Large intestine (tissue), 3 donors: ENCODE measurements around the gene DOCK2. TPM values are rescaled to one million over a fixed set of nuclear protein-coding genes. Genes with fewer than 3 reads are reported as not detected.

ENCODE experiments used
- DNase-seq, 2 donors: peaks; one replicate each; pipeline versions ENCODE4 v3.0.0 to v3.0.0-alpha.2; 2013
- H3K27ac ChIP-seq: one replicate; pipeline ENCODE4 v1.5.1; 2013; ENCODE audit warnings: low read length
- H3K27me3 ChIP-seq: 2 replicates; pipeline ENCODE4 v1.6.1; 2013; ENCODE audit warnings: low read length; ENCODE audit not compliant: control insufficient read depth, insufficient read depth
- H3K36me3 ChIP-seq: 2 replicates; pipeline ENCODE4 v1.6.1; 2013; ENCODE audit warnings: low read length; ENCODE audit not compliant: control insufficient read depth, insufficient read depth
- H3K4me1 ChIP-seq: one replicate; pipeline ENCODE4 v1.6.1; 2013; ENCODE audit warnings: low read length; ENCODE audit not compliant: control insufficient read depth, insufficient read depth
- H3K4me3 ChIP-seq: one replicate; pipeline ENCODE4 v1.5.1; 2013; ENCODE audit warnings: low read length
- H3K9me3 ChIP-seq: one replicate; pipeline ENCODE4 v1.6.1; 2013; ENCODE audit warnings: mild to moderate bottlenecking, low read depth, low read length, moderate library complexity; ENCODE audit not compliant: control insufficient read depth
- WGBS: methylation state at CpG from one replicate; pipeline ENCODE4 v1.1.5; 2013; ENCODE audit warnings: low lambda C conversion rate; ENCODE audit not compliant: insufficient coverage; 5-methylcytosine and 5-hydroxymethylcytosine counted together
- polyA plus RNA-seq: library from polyadenylated mRNA; unstranded; fragments of 120-200 nt; gene quantifications from one replicate; pipeline ENCODE4 v1.2.1, GENCODE V29; 2013

DOCK2 gene
- polyA plus RNA-seq, 1 donor: 6.2 TPM

GRCh38 chr5:169636477-169637084 is 494 bp upstream of the DOCK2 start:
- DNase-seq: no peak
- 28% methylated on average over 7 of the region's 23 CpGs for WGBS
- Histone ChIP-seq H3K9me3 (no peaks in the 10 kb centered on the region), H3K4me3 (no peak overlapping the region), H3K27me3 (peaks cover 31% of the 10 kb centered on the region), H3K4me1 (peaks cover 3% of the 10 kb centered on the region), H3K36me3 (no peaks in the 10 kb centered on the region), H3K27ac (no peak overlapping the region)

GRCh38 chr5:169637549-169638121 is 560 bp downstream of the DOCK2 start:
- DNase-seq: no peak
- no peak overlapping the region for H3K27ac ChIP-seq
- peaks cover 3% of the 10 kb centered on the region for H3K4me1 ChIP-seq
- H3K9me3 ChIP-seq: no peaks in the 10 kb centered on the region
- peak overlapping the region; percentile 10 for H3K4me3 ChIP-seq
- H3K27me3 ChIP-seq: peaks cover 31% of the 10 kb centered on the region
- H3K36me3 ChIP-seq: no peaks in the 10 kb centered on the region
- no CpG with 5 or more reads among the region's 18 CpGs for WGBS

GRCh38 chr5:169641253-169641652 is 4.2 kb downstream of the DOCK2 start:
- WGBS: 0% methylated on average over 1 of the region's 6 CpGs
- no peaks in the 10 kb centered on the region for H3K9me3 ChIP-seq
- H3K36me3 ChIP-seq: no peaks in the 10 kb centered on the region
- H3K27ac ChIP-seq: no peak overlapping the region
- H3K4me1 ChIP-seq: peaks cover 3% of the 10 kb centered on the region
- DNase-seq: no peak
- H3K27me3 ChIP-seq: peaks cover 28% of the 10 kb centered on the region
- no peak overlapping the region for H3K4me3 ChIP-seq

DNA sequence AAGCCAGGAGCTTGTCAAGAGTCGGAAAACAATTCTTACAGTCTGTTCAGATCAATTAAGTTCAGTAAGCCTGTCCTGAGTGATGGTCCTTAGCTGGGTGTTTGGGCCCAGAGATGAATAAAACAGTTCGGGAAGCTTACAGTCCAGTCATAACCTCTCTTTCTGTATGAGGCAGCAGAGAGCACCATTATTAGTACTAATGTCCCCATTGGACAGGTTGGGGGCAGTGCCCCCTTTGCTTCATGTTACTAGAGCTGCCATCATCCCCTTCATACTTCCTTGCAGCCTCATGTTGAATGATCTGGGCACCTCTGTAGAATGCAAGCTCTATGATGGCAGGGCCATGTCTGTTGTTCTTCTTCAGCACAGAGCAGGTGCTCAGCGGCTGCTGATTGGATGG is 9.8 kb downstream of the DOCK2 start:
- no peak for DNase-seq
- WGBS: no CpG with 5 or more reads among the region's 3 CpGs
- no peak overlapping the region for H3K4me3 ChIP-seq
- H3K27ac ChIP-seq: no peak overlapping the region
- no peaks in the 10 kb centered on the region for H3K36me3 ChIP-seq
- no peaks in the 10 kb centered on the region for H3K9me3 ChIP-seq
- H3K4me1 ChIP-seq: no peaks in the 10 kb centered on the region
- H3K27me3 ChIP-seq: no peaks in the 10 kb centered on the region

DNA sequence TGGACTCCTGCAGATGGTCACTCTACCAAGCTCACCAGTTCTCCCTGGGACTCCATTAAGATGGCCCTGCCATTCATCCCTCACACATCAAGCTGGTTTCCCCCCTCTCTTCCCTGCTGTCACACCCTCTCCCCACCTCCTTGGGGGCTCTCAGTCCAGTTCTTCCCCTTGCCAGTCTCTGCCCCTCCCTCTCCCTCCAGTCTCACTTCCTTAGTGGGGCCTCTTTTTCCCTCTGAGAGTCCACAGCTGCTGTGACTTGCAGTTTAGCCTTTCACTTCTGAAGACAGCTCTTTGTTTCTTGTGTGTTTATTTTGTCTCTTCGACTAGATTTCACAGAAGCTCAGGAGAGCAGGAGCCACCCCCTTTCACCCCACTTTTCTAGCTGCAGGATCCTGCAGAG is 10.5 kb downstream of the DOCK2 start:
- Histone ChIP-seq H3K27me3 (no peaks in the 10 kb centered on the region), H3K27ac (no peak overlapping the region), H3K4me1 (no peaks in the 10 kb centered on the region), H3K4me3 (no peak overlapping the region), H3K36me3 (no peaks in the 10 kb centered on the region), H3K9me3 (no peaks in the 10 kb centered on the region)
- WGBS: no CpG with 5 or more reads among the region's 1 CpG
- DNase-seq: no peak

DNA sequence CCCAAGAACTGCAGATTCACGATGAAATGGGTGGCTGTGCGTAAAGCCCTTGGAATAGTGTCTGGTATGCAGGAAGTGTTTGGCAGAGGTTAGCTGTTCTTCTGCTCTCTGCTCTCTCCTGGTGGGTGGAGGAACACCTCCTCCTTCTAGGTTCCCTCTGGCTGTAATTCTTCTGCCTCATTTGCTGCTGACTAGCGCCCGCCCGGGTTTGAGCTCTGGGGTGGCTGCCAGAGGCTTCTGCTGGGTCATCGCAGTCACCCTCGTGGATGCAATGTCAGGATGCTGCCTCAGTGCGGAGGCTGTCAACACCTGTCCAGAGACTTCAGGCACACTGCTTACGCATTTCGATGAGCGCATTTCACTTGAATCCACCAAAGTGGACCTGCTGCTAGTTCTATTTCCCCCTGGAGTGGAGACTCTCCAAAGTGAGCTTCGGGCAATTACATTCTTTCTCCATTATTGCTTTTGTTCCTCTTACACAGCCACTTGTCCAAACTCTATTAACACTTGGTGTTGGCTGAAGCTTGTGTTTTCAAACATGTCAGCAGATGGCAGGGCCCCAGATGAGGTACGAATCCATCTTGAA is 11.7 kb downstream of the DOCK2 start:
- Histone ChIP-seq H3K27me3 (no peaks in the 10 kb centered on the region), H3K27ac (no peak overlapping the region), H3K4me3 (no peak overlapping the region), H3K4me1 (no peaks in the 10 kb centered on the region), H3K36me3 (no peaks in the 10 kb centered on the region), H3K9me3 (no peaks in the 10 kb centered on the region)
- no peak for DNase-seq
- 50% methylated on average over 1 of the region's 13 CpGs for WGBS

DNA sequence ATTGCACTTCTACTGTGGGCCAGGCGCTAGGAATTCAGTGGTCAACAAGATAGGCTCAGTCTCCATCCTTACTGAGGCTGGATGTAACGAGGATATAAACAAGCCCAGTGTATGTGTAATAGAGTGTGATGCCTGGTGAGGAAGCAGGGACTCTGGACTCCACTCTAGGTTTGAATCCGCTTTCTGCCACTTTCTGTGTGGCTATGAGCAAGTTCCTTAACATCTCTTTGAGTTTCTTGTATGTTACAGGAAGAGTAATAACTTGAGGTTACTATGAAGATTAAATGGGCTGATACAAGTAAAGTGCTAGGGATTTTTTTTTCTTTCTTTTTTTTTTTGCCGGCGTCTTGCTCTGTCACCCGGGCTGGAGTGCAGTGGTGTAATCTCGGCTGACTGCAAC is 12.4 kb downstream of the DOCK2 start:
- H3K27ac ChIP-seq: no peak overlapping the region
- H3K27me3 ChIP-seq: no peaks in the 10 kb centered on the region
- H3K9me3 ChIP-seq: no peaks in the 10 kb centered on the region
- no CpG with 5 or more reads among the region's 7 CpGs for WGBS
- no peak for DNase-seq
- H3K4me3 ChIP-seq: no peak overlapping the region
- no peaks in the 10 kb centered on the region for H3K36me3 ChIP-seq
- H3K4me1 ChIP-seq: no peaks in the 10 kb centered on the region

GRCh38 chr5:169650701-169651331 is 13.7 kb downstream of the DOCK2 start:
- no peak for DNase-seq
- no peaks in the 10 kb centered on the region for H3K27me3 ChIP-seq
- no CpG with 5 or more reads among the region's 5 CpGs for WGBS
- H3K4me3 ChIP-seq: no peak overlapping the region
- H3K36me3 ChIP-seq: no peaks in the 10 kb centered on the region
- no peaks in the 10 kb centered on the region for H3K4me1 ChIP-seq
- H3K9me3 ChIP-seq: no peaks in the 10 kb centered on the region
- H3K27ac ChIP-seq: no peak overlapping the region

GRCh38 chr5:169651526-169651925 is 14.5 kb downstream of the DOCK2 start:
- DNase-seq: no peak
- 60% methylated on average over 2 of the region's 5 CpGs for WGBS
- Histone ChIP-seq H3K27ac (no peak overlapping the region), H3K27me3 (no peaks in the 10 kb centered on the region), H3K4me3 (no peak overlapping the region), H3K9me3 (no peaks in the 10 kb centered on the region), H3K4me1 (no peaks in the 10 kb centered on the region), H3K36me3 (no peaks in the 10 kb centered on the region)

DNA sequence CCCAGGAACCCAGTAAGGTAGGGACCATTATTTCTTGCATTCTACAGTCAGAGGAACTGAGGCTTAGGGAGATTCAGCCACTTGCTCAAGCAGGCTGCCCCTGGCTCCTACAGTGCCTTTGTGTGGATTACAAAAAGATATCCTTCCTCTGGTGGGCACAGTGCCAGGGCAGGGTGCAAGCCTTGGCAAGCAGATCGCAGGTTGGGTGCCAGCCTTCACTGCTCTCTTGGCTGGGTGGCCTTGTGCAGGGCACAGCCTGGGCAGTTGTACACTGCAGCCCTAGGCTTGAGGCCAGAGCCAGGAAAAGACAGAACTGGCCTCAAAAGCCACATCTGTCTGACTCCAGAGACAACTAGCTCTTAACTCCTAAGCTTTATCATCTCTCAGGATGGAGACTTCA is 15.0 kb downstream of the DOCK2 start:
- no peaks in the 10 kb centered on the region for H3K9me3 ChIP-seq
- no peak overlapping the region for H3K4me3 ChIP-seq
- DNase-seq: no peak
- H3K27ac ChIP-seq: no peak overlapping the region
- WGBS: no CpG with 5 or more reads among the region's 1 CpG
- H3K4me1 ChIP-seq: no peaks in the 10 kb centered on the region
- no peaks in the 10 kb centered on the region for H3K36me3 ChIP-seq
- no peaks in the 10 kb centered on the region for H3K27me3 ChIP-seq
